ENCODE data around the gene FMNL1. TPM values are rescaled to one million over a fixed set of nuclear protein-coding genes. Genes with fewer than 3 reads are reported as not detected.

FMNL1 gene
- total and polyA plus RNA-seq, 10 of the 15 experiments (the other 5 are each of a cell fraction or from before 2014, with no cell fraction given), result 3.3 to 108 (median 19.5) TPM

DNA sequence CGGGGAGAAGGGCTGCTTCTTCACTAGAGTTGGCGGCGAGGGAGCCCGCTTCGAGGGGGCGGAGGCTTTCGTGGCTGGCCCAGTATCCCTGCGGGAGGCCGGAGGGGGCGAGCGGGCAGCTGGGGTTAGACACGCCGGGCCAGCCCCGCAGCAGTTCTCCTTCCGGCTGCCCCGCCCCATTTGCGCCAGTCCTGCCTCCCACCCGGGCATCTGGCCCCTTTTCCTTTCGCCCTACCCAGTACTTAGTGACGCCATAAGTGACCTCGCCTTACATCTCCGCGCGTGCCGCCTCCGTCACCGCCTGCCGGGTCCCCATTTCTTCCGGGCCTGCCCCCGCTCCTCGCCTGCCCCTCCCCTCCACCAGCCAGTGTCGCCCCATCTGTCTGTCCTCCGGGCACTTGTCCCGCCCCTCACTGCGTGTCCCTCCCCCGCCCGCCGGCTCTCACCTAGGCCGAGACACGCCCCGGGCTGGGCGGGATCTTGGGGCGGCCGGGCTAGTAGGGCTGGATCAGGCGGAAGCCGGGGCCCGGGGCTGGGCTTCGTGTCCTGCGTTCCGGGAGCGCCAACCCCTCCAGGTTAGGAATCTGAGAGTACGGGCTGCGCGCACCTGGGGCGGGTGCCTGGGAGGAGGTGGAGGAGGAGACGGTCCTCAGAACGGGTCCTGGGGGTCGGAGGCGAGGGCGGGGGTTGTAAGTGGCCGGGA lies 25.9 kb downstream of the FMNL1 start:
- SMC1A ChIA-PET (ENCODE audit: uncharacterized antibody, unreplicated experiment), result interaction anchor here (0.7 to 2.4 kb wide), 13 partner anchors 12 to 130 kb away, joined by 3 to 9 read pairs (median 4); partner anchors contain the start of gene HEXIM2
- intact Hi-C loops (cut with micrococcal nuclease; ENCODE audit: unreplicated experiment), result no loop called here
- RAD21 ChIA-PET (ENCODE audit: unreplicated experiment), result interaction anchor here (0.6 to 2.6 kb wide), 17 partner anchors 16 to 134 kb away, joined by 3 to 13 read pairs (median 4); partner anchors contain the start of genes FMNL1 and MAP3K14
- no peak for TF ChIP-seq STAT3 (IDR thresholded peaks at IDR 0.05; ENCODE audit: low read depth, low read length)
- TF ChIP-seq POLR2AphosphoS2 (IDR thresholded peaks at IDR 0.05; ENCODE audit: low read depth, low read length), result peak; percentile 84
- peak; percentile 99 for TF ChIP-seq CREB1 (IDR thresholded peaks at IDR 0.05; ENCODE audit: low read depth)
- TF ChIP-seq NR2C2 (IDR thresholded peaks at IDR 0.05; ENCODE audit: borderline replicate concordance, control insufficient read depth, insufficient read length, low read depth), result no peak
- peak; percentile 96 for TF ChIP-seq HDGF (IDR thresholded peaks at IDR 0.05)
- TF ChIP-seq KLF5 (IDR thresholded peaks at IDR 0.05; ENCODE audit: partially characterized antibody), result no peak
- no peak for TF ChIP-seq FOXM1 (IDR thresholded peaks at IDR 0.05; ENCODE audit: low read depth, low read length)
- TF ChIP-seq IKZF1 (conservative IDR thresholded peaks at IDR 0.05), result no peak; the same call in 1 of the 2 replicates
- TF ChIP-seq PAX8 (IDR thresholded peaks at IDR 0.05), result no peak
- 0 out of 2 replicates have a peak, but pooled peaks have one; percentile 23 for TF ChIP-seq TCF12 (IDR thresholded peaks at IDR 0.05; ENCODE audit: low read depth, low read length)
- TF ChIP-seq ZNF217 (IDR thresholded peaks at IDR 0.05), result no peak
- 0 out of 2 replicates have a peak, but pooled peaks have one; percentile 54 for TF ChIP-seq CHD2 (IDR thresholded peaks at IDR 0.05; ENCODE audit: borderline replicate concordance, low read depth, low read length)
- no peak; the same call in 1 of the 2 replicates for TF ChIP-seq MXI1 (IDR thresholded peaks at IDR 0.05; ENCODE audit: low read depth, low read length)
- no peak for TF ChIP-seq SREBF2 (IDR thresholded peaks at IDR 0.05; ENCODE audit: low read length)
- no peak for TF ChIP-seq YY1 (IDR thresholded peaks at IDR 0.05; ENCODE audit: low read depth, low read length)
- peak; percentile 53 for TF ChIP-seq NKRF (conservative IDR thresholded peaks at IDR 0.05)
- TF ChIP-seq MTA2 (IDR thresholded peaks at IDR 0.05; ENCODE audit: low read depth), result no peak
- TF ChIP-seq YBX1 (IDR thresholded peaks at IDR 0.05), result no peak
- TF ChIP-seq ELK1 (IDR thresholded peaks at IDR 0.05; ENCODE audit: low read depth, low read length), result no peak; the same call in 1 of the 2 replicates
- no peak for TF ChIP-seq CBX5 (IDR thresholded peaks at IDR 0.05; ENCODE audit: low read depth)

More for the DNA sequence above, 25.9 kb downstream of the FMNL1 start:
- H3K79me2 ChIP-seq (ENCODE audit: control insufficient read depth, insufficient read depth, low read length), result peaks cover 13% of the 10 kb centered on the region
- peaks cover 14% of the 10 kb centered on the region for H3K4me1 ChIP-seq (ENCODE audit: control insufficient read depth, insufficient read depth, low read length)
- in situ Hi-C loops (cut with MboI), result no loop called here
- TSS peak; percentile 81 for BruUV-seq (replicated peaks)
- H3K36me3 ChIP-seq (ENCODE audit: control insufficient read depth in 2 of 2, insufficient read depth in 2 of 2, low read length in 1 of 2), result peaks cover 6 to 36% of the 10 kb centered on the region in 2 experiments; a peak in 3 of 4 replicates
- ATAC-seq, result peak; percentile 95
- no peaks in the 10 kb centered on the region for H3K27me3 ChIP-seq (replicated peaks in 1 of 2; ENCODE audit: control insufficient read depth in 2 of 2, insufficient read depth in 2 of 2, low read length in 1 of 2)
- peak overlapping the region; percentile 98 for H3K27ac ChIP-seq (ENCODE audit: control insufficient read depth, insufficient read depth)
- POLR2A ChIA-PET, result interaction anchor here (0.7 to 3.8 kb wide), 10 partner anchors 19 to 339 kb away, joined by 3 to 18 read pairs (median 3); partner anchors contain the start of gene HEXIM1
- peak; percentile 88 for FAIRE-seq
- WGBS (ENCODE audit: insufficient coverage, insufficient replicate concordance, low lambda C conversion rate, missing lambda C conversion rate), result 2% methylated on average over 47 of the region's 61 CpGs
- peak overlapping the region; percentile 80 for H3K4me2 ChIP-seq (ENCODE audit: control insufficient read depth, insufficient read depth)
- DNase-seq (ENCODE audit: low read depth, low spot score), result peak; percentile 78
- H2AFZ ChIP-seq (ENCODE audit: control insufficient read depth, low read depth, low read length), result peak overlapping the region; percentile 61
- peak overlapping the region; percentile 89 for H3K4me3 ChIP-seq
- CTCF ChIA-PET, result interaction anchor here (0.9 to 4.8 kb wide), 11 partner anchors 9 to 138 kb away, joined by 3 to 36 read pairs (median 5); partner anchors contain the start of genes ACBD4 and FMNL1
- peak overlapping the region; percentile 99 for H3K9ac ChIP-seq (ENCODE audit: control insufficient read depth, insufficient read depth, low read length)
- no peaks in the 10 kb centered on the region for H3K9me3 ChIP-seq (replicated peaks; ENCODE audit: control insufficient read depth, insufficient read depth, low read length)
- no peaks in the 10 kb centered on the region for H4K20me1 ChIP-seq (ENCODE audit: control insufficient read depth, insufficient read depth)
